Mammary epithelial cell (primary cell): ENCODE data around the gene RNF180.

ENCODE experiments used
- CTCF ChIP-seq, 2 donors: IDR thresholded peaks in 1 of 2; conservative IDR thresholded peaks in 1 of 2; 2 replicates each; pipeline ENCODE4 v1.5.1; 2011 to 2012; ENCODE audit warnings: inconsistent platforms in 2 of 2, low read length in 2 of 2, mild to moderate bottlenecking in 2 of 2, control low read depth in 1 of 2, low read depth in 1 of 2; ENCODE audit not compliant: insufficient read depth in 1 of 2; ENCODE audit errors: extremely low read depth in 1 of 2
- EZH2 ChIP-seq: IDR thresholded peaks from 2 replicates; pipeline ENCODE4 v1.6.1; 2012; ENCODE audit warnings: low read length, inconsistent platforms, borderline replicate concordance

DNA sequence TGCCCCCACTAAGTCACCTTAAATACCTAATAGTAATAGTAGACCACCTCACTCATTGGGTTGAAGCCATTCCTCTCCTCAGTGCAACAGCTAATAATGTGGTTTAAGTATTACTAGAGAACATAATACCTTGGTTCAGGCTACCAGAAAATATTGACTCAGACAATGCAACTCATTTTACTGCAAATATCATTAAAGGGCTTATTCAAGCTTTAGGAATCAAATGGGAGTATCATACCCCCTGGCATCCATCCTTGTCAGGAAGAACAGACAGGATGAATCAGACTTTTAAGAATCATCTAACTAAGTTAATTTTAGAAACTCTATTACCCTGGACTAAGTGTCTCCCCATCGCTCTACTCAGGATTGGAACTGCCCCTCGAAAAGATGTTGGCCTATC, 6.8 kb upstream of the RNF180 start:
- TF ChIP-seq CTCF (conservative IDR thresholded peaks at IDR 0.05 in 1 of 2, IDR thresholded peaks at IDR 0.05 in 1 of 2; ENCODE audit: extremely low read depth in 1 of 2, insufficient read depth in 1 of 2, low read depth in 1 of 2, low read length in 2 of 2): no peak
- no peak for TF ChIP-seq EZH2
